ENCODE measurements around the gene GRID1. TPM values are rescaled to one million over a fixed set of nuclear protein-coding genes. Genes with fewer than 3 reads are reported as not detected.

GRID1 gene
- total RNA-seq, 1 donor from 2014 or later: under 0.01 TPM

GRCh38 chr10:86231796-86232560, 134.6 kb downstream of the GRID1 start:
- DNase-seq (ENCODE audit: low read depth in 2 of 2): no peak

- DNase-seq (ENCODE audit: low read depth in 2 of 2): no peak
Measured at GRCh38 chr10:86230557-86231180, 135.9 kb downstream of the GRID1 start.

- no peak for DNase-seq (ENCODE audit: low read depth in 2 of 2)
Measured at GRCh38 chr10:86229811-86230556, 136.6 kb downstream of the GRID1 start.

GRCh38 chr10:86229376-86229775, 137.2 kb downstream of the GRID1 start:
- no peak for DNase-seq (ENCODE audit: low read depth in 2 of 2)

- DNase-seq (ENCODE audit: low read depth in 2 of 2): no peak
Measured at GRCh38 chr10:86227501-86228258, 138.9 kb downstream of the GRID1 start.

GRCh38 chr10:86226781-86227201, 139.8 kb downstream of the GRID1 start:
- no peak for DNase-seq (ENCODE audit: low read depth in 2 of 2)

GRCh38 chr10:86226016-86226415, 140.6 kb downstream of the GRID1 start:
- no peak for DNase-seq (ENCODE audit: low read depth in 2 of 2)

- no peak for DNase-seq (ENCODE audit: low read depth in 2 of 2)
Measured at GRCh38 chr10:86225103-86225782, 141.4 kb downstream of the GRID1 start.

- no peak for DNase-seq (ENCODE audit: low read depth in 2 of 2)
Measured at GRCh38 chr10:86224354-86225102, 142.1 kb downstream of the GRID1 start.

GRCh38 chr10:86223256-86223655, 143.3 kb downstream of the GRID1 start:
- DNase-seq (ENCODE audit: low read depth in 2 of 2): no peak

- DNase-seq (ENCODE audit: low read depth in 2 of 2): no peak
Measured at GRCh38 chr10:86222687-86223086, 143.9 kb downstream of the GRID1 start.

- no peak for DNase-seq (ENCODE audit: low read depth in 2 of 2)
Measured at GRCh38 chr10:86222336-86222650, 144.3 kb downstream of the GRID1 start.

- no peak for DNase-seq (ENCODE audit: low read depth in 2 of 2)
Measured at GRCh38 chr10:86221442-86222335, 144.9 kb downstream of the GRID1 start.

GRCh38 chr10:86220626-86221025, 146.0 kb downstream of the GRID1 start:
- DNase-seq (ENCODE audit: low read depth in 2 of 2): no peak

- DNase-seq (ENCODE audit: low read depth in 2 of 2): no peak
Measured at GRCh38 chr10:86219271-86219670, 147.3 kb downstream of the GRID1 start.

- DNase-seq (ENCODE audit: low read depth in 2 of 2): no peak
Measured at GRCh38 chr10:86218842-86219241, 147.8 kb downstream of the GRID1 start.

GRCh38 chr10:86218160-86218559, 148.4 kb downstream of the GRID1 start:
- DNase-seq (ENCODE audit: low read depth in 2 of 2): no peak

- DNase-seq (ENCODE audit: low read depth in 2 of 2): no peak
Measured at GRCh38 chr10:86217371-86218080, 149.1 kb downstream of the GRID1 start.

- DNase-seq (ENCODE audit: low read depth in 2 of 2): no peak
Measured at GRCh38 chr10:86216886-86217285, 149.7 kb downstream of the GRID1 start.

Data from dermis microvascular lymphatic vessel endothelial cell (primary cell).